H9 (cell line): ENCODE results near the gene TMEM237. TPM values are rescaled to one million over a fixed set of nuclear protein-coding genes. Genes with fewer than 3 reads are reported as not detected.

Experiments used
- DNase-seq: peaks from one replicate; pipeline ENCODE4 v3.0.0-alpha.2; 2017
- H2AFZ ChIP-seq: one replicate; pipeline ENCODE4 v1.6.1; 2013; ENCODE audit warnings: mild to moderate bottlenecking, low read length, control low read depth, moderate library complexity
- H2AK5ac ChIP-seq: 2 replicates; pipeline ENCODE4 v1.6.1; 2013; ENCODE audit warnings: low read length, control low read depth, mixed read lengths; ENCODE audit not compliant: insufficient read length
- H2BK120ac ChIP-seq: one replicate; pipeline ENCODE4 v1.6.1; 2013; ENCODE audit warnings: low read depth, mild to moderate bottlenecking, low read length, control low read depth, inconsistent platforms; ENCODE audit not compliant: poor library complexity, severe bottlenecking
- H2BK12ac ChIP-seq: 2 replicates; pipeline ENCODE4 v1.6.1; 2013; ENCODE audit warnings: low read length, control low read depth, mixed read lengths, low read depth; ENCODE audit not compliant: insufficient read length
- H2BK15ac ChIP-seq: 2 replicates; pipeline ENCODE4 v1.6.1; 2013; ENCODE audit warnings: low read depth, low read length, control low read depth
- H2BK20ac ChIP-seq: one replicate; pipeline ENCODE4 v1.6.1; 2013; ENCODE audit warnings: low read depth, mild to moderate bottlenecking, low read length, control low read depth, inconsistent platforms; ENCODE audit not compliant: poor library complexity, severe bottlenecking
- H2BK5ac ChIP-seq: 2 replicates; pipeline ENCODE4 v1.6.1; 2013; ENCODE audit warnings: low read length, control low read depth, mixed read lengths; ENCODE audit not compliant: insufficient read length
- H3K14ac ChIP-seq: 2 replicates; pipeline ENCODE4 v1.6.1; 2013; ENCODE audit warnings: low read length, control low read depth; ENCODE audit not compliant: insufficient read depth
- H3K18ac ChIP-seq: 2 replicates; pipeline ENCODE4 v1.6.1; 2013; ENCODE audit warnings: low read depth, mild to moderate bottlenecking, mixed read lengths, low read length, control low read depth; ENCODE audit not compliant: insufficient read length
- H3K23ac ChIP-seq: 2 replicates; pipeline ENCODE4 v1.6.1; 2013; ENCODE audit warnings: low read length, control low read depth, mixed read lengths, low read depth; ENCODE audit not compliant: insufficient read length
- H3K23me2 ChIP-seq: 2 replicates; pipeline ENCODE4 v1.6.1; 2013; ENCODE audit warnings: low read depth, mild to moderate bottlenecking, mixed read lengths, low read length, control low read depth; ENCODE audit not compliant: insufficient read length, poor library complexity, severe bottlenecking
- H3K27ac ChIP-seq: 2 replicates; pipeline ENCODE4 v1.5.1; 2013; ENCODE audit warnings: low read length, control low read depth, mixed read lengths, low read depth; ENCODE audit not compliant: insufficient read length
- H3K27me3 ChIP-seq: 2 replicates; pipeline ENCODE4 v1.6.1; 2013; ENCODE audit warnings: low read length, control low read depth, inconsistent platforms; ENCODE audit not compliant: insufficient read depth
- H3K4ac ChIP-seq: 2 replicates; pipeline ENCODE4 v1.6.1; 2013; ENCODE audit warnings: low read depth, mild to moderate bottlenecking, control low read depth, inconsistent platforms, low read length, moderate library complexity
- H3K4me1 ChIP-seq: 2 replicates; pipeline ENCODE4 v1.6.1; 2013; ENCODE audit warnings: low read length, control low read depth, inconsistent platforms; ENCODE audit not compliant: insufficient read depth
- H3K4me2 ChIP-seq: 2 replicates; pipeline ENCODE4 v1.6.1; 2013; ENCODE audit warnings: low read length, control low read depth, mixed read lengths; ENCODE audit not compliant: insufficient read length, insufficient read depth
- H3K56ac ChIP-seq: 2 replicates; pipeline ENCODE4 v1.6.1; 2013; ENCODE audit warnings: low read depth, mild to moderate bottlenecking, mixed read lengths, low read length, control low read depth; ENCODE audit not compliant: insufficient read length
- H3K79me1 ChIP-seq: 2 replicates; pipeline ENCODE4 v1.6.1; 2013; ENCODE audit warnings: low read depth, mild to moderate bottlenecking, moderate library complexity, low read length, control low read depth, inconsistent platforms; ENCODE audit not compliant: insufficient read depth, poor library complexity, severe bottlenecking
- H3K79me2 ChIP-seq: 2 replicates; pipeline ENCODE4 v1.6.1; 2013; ENCODE audit warnings: low read length, control low read depth, inconsistent platforms; ENCODE audit not compliant: insufficient read depth
- H3K9ac ChIP-seq: 2 replicates; pipeline ENCODE4 v1.6.1; 2013; ENCODE audit warnings: low read length, control low read depth, mixed read lengths; ENCODE audit not compliant: insufficient read length; ENCODE audit errors: extremely low read depth
- H3K9me3 ChIP-seq: one replicate; pipeline ENCODE4 v1.6.1; 2013; ENCODE audit warnings: low read depth, low read length, inconsistent platforms; ENCODE audit not compliant: control insufficient read depth
- H3T11ph ChIP-seq: one replicate; pipeline ENCODE4 v1.6.1; 2013; ENCODE audit warnings: mild to moderate bottlenecking, low read length, control low read depth, inconsistent platforms
- H4K20me1 ChIP-seq: one replicate; pipeline ENCODE4 v1.6.1; 2013; ENCODE audit not compliant: control insufficient read depth, insufficient read length, insufficient read depth
- H4K5ac ChIP-seq: 2 replicates; pipeline ENCODE4 v1.6.1; 2013; ENCODE audit warnings: low read depth, mild to moderate bottlenecking, mixed read lengths, low read length, control low read depth; ENCODE audit not compliant: insufficient read length
- H4K8ac ChIP-seq: replicated peaks from 2 replicates; pipeline ENCODE4 v1.6.1; 2013; ENCODE audit warnings: low read length, control low read depth, mixed read lengths, low read depth; ENCODE audit not compliant: insufficient read length
- H4K91ac ChIP-seq: 2 replicates; pipeline ENCODE4 v1.6.1; 2013; ENCODE audit warnings: low read depth, mild to moderate bottlenecking, moderate library complexity, mixed read lengths, low read length, control low read depth; ENCODE audit not compliant: insufficient read length
- H3K27ac Mint-ChIP-seq, 3 experiments: 2 replicates in 2 of 3; 3 replicates in 1 of 3; pipeline ENCODE4 v1.8.0; 2020 to 2021; ENCODE audit warnings: mixed read lengths in 3 of 3, mild to moderate bottlenecking in 1 of 3, moderate library complexity in 1 of 3
- H3K27me3 Mint-ChIP-seq: 2 replicates; pipeline ENCODE4 v1.8.0; 2021; ENCODE audit warnings: low read depth, mild to moderate bottlenecking, moderate library complexity, mixed read lengths
- H3K36me3 Mint-ChIP-seq, 3 experiments: 2 replicates in 2 of 3; 3 replicates in 1 of 3; pipeline ENCODE4 v1.8.0; 2020 to 2021; ENCODE audit warnings: low read depth in 3 of 3, mixed read lengths in 3 of 3; ENCODE audit not compliant: insufficient read depth in 1 of 3
- H3K4me1 Mint-ChIP-seq, 2 experiments: 2 replicates each; pipeline ENCODE4 v1.8.0; 2020; ENCODE audit warnings: mixed read lengths in 2 of 2
- H3K4me3 Mint-ChIP-seq, 2 experiments: 2 replicates in 1 of 2; 3 replicates in 1 of 2; pipeline ENCODE4 v1.8.0; 2020 to 2021; ENCODE audit warnings: mild to moderate bottlenecking in 2 of 2, mixed read lengths in 2 of 2, moderate library complexity in 1 of 2
- H3K9me3 Mint-ChIP-seq, 2 experiments: 2 replicates in 1 of 2; 3 replicates in 1 of 2; pipeline ENCODE4 v1.8.0; 2020; ENCODE audit warnings: mild to moderate bottlenecking in 2 of 2, mixed read lengths in 2 of 2, moderate library complexity in 1 of 2
- CTCF ChIP-seq: fragments of 200-600 bp; sonication (generic); conservative IDR thresholded peaks from 3 replicates; pipeline ENCODE4 v1.8.0; 2021; ENCODE audit warnings: antibody characterized with exemption, mild to moderate bottlenecking
- WGBS: extraction: QIAGEN DNeasy Blood & Tissue Kit; methylation state at CpG from one replicate; pipeline ENCODE4 v1.1.7; 2013; ENCODE audit warnings: missing lambda C conversion rate, low lambda C conversion rate, mixed read lengths; ENCODE audit not compliant: insufficient read length; ENCODE audit errors: extremely low coverage; 5-methylcytosine and 5-hydroxymethylcytosine counted together
- long read RNA-seq: library from polyadenylated mRNA; unstranded; transcript quantifications from one replicate; pipeline ENCODE4 v2.0.0, GENCODE V29; 2020
- total RNA-seq: library from RNA; stranded (reverse); gene quantifications from 2 replicates; pipeline ENCODE4 v1.2.1, GENCODE V29; 2021

Gene TMEM237, protein sequence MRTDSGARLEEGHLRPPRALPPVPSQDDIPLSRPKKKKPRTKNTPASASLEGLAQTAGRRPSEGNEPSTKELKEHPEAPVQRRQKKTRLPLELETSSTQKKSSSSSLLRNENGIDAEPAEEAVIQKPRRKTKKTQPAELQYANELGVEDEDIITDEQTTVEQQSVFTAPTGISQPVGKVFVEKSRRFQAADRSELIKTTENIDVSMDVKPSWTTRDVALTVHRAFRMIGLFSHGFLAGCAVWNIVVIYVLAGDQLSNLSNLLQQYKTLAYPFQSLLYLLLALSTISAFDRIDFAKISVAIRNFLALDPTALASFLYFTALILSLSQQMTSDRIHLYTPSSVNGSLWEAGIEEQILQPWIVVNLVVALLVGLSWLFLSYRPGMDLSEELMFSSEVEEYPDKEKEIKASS
- 37.7 and 38.4 TPM in 2 replicates for total RNA-seq
- long read RNA-seq, transcript TMEM237-213 (12 exons, 1,824 nt) = major isoform, 95 of 120 reads
- long read RNA-seq, partial matches to known transcripts = 6 of 120 reads
- long read RNA-seq, other reads (novel, unspliced or antisense) = 19 of 120 reads

- no peak within 1 kb of the TSS for H3K23ac ChIP-seq
- no peak within 1 kb of the TSS for H4K8ac ChIP-seq
- no peaks in the 10 kb centered on the region for H3K9me3 Mint-ChIP-seq
- H3K27ac Mint-ChIP-seq = peak within 1 kb of the TSS; percentile 98 to 99 (median 98)
- H3K36me3 Mint-ChIP-seq = peaks cover 0 to 6% (median under 1%) of the 10 kb centered on the region in 3 experiments; a peak in 3 of 7 replicates
- DNase-seq = peak; percentile 39
- no peaks in the 10 kb centered on the region for H4K20me1 ChIP-seq
- WGBS = no CpG with 5 or more reads among the region's 41 CpGs
- H2BK20ac ChIP-seq = no peak within 1 kb of the TSS
- no peaks in the 10 kb centered on the region for H3K79me1 ChIP-seq
- H3K4ac ChIP-seq = no peak within 1 kb of the TSS; the same call in 1 of the 2 replicates
- peak within 1 kb of the TSS; percentile 33 for H2BK5ac ChIP-seq
- H4K91ac ChIP-seq = no peak within 1 kb of the TSS
- no peaks in the 10 kb centered on the region for H3K23me2 ChIP-seq
- H3K4me1 ChIP-seq = no peaks in the 10 kb centered on the region
- no peaks in the 10 kb centered on the region for H3K9me3 ChIP-seq
- no peaks in the 10 kb centered on the region; the same call in 1 of the 2 replicates for H3K27me3 Mint-ChIP-seq
- H3K4me3 Mint-ChIP-seq = peak within 1 kb of the TSS; percentile 90 to 97
- peak within 1 kb of the TSS; percentile 88 for H3K4me2 ChIP-seq
- peak within 1 kb of the TSS; percentile 96 for H3K18ac ChIP-seq
- peak within 1 kb of the TSS; percentile 92 for H2BK120ac ChIP-seq
- peak within 1 kb of the TSS; percentile 79 for H3K27ac ChIP-seq
- H3K79me2 ChIP-seq = no peaks in the 10 kb centered on the region
- H2AK5ac ChIP-seq = no peak within 1 kb of the TSS
- no peaks in the 10 kb centered on the region for H3K27me3 ChIP-seq
- H4K5ac ChIP-seq = peak within 1 kb of the TSS; percentile 65
- peak within 1 kb of the TSS; percentile 95 for H3K9ac ChIP-seq
- H3K14ac ChIP-seq = peak within 1 kb of the TSS; percentile 98; the same call in 1 of the 2 replicates
- no peak within 1 kb of the TSS; the same call in 1 of the 2 replicates for H2BK15ac ChIP-seq
- no peak for TF ChIP-seq CTCF
- H3T11ph ChIP-seq = no peak within 1 kb of the TSS
- H2BK12ac ChIP-seq = no peak within 1 kb of the TSS
- H3K4me1 Mint-ChIP-seq = peaks cover 16 to 18% of the 10 kb centered on the region in 2 experiments
- H2AFZ ChIP-seq = peak within 1 kb of the TSS; percentile 96
- peak within 1 kb of the TSS; percentile 44 for H3K56ac ChIP-seq
These were observed at the start of gene TMEM237 for GRCh38 chr2:201643216-201643890. TSS of gene TMEM237 (minus strand) at chr2:201643503. CDS start at chr2:201643400, 103 bp downstream.
